K562 (cell line): ENCODE results near the gene MRPL28. TPM values are rescaled to one million over a fixed set of nuclear protein-coding genes. Genes with fewer than 3 reads are reported as not detected.

ENCODE experiments used
- CTBP1 ChIP-seq: fragments of 450-650 bp; IDR thresholded peaks from 2 replicates; pipeline ENCODE4 v1.6.1; 2016; ENCODE audit warnings: borderline replicate concordance
- DLX4 ChIP-seq: fragments of 250-450 bp; sonication (Bioruptor Pico); IDR thresholded peaks from 2 replicates; pipeline ENCODE4 v1.6.1; 2021; ENCODE audit warnings: mild to moderate bottlenecking
- FOS ChIP-seq: IDR thresholded peaks from 3 replicates; pipeline ENCODE4 v1.6.1; 2011; ENCODE audit not compliant: insufficient read length; ENCODE audit errors: extremely low read depth
- MYC ChIP-seq, 2 experiments: fragments of 250-450 bp in 1 of 2; sonication (Bioruptor Pico) in 1 of 2; IDR thresholded peaks; 2 replicates each; pipeline versions ENCODE4 v1.5.1 to v1.6.1; 2012 to 2021; ENCODE audit warnings: low read depth in 2 of 2, borderline replicate concordance in 1 of 2, improper control_type of control experiment in 1 of 2, low read length in 1 of 2, mild to moderate bottlenecking in 1 of 2, moderate library complexity in 1 of 2
- POLR2AphosphoS2 ChIP-seq: IDR thresholded peaks from 2 replicates; pipeline ENCODE4 v1.6.1; 2012; ENCODE audit warnings: low read length, improper control_type of control experiment
- PTTG1 ChIP-seq: fragments of 450-650 bp; IDR thresholded peaks from 2 replicates; pipeline ENCODE4 v1.6.1; 2016; ENCODE audit warnings: low read depth, mild to moderate bottlenecking, missing genetic modification characterization, missing compliant biosample characterization
- SIN3A ChIP-seq, 2 experiments: fragments of 150-350 bp in 1 of 2; IDR thresholded peaks; 2 replicates each; pipeline ENCODE4 v1.6.1; 2011 to 2016; ENCODE audit warnings: borderline replicate concordance in 2 of 2, low read depth in 2 of 2, low read length in 2 of 2, mild to moderate bottlenecking in 2 of 2, moderate library complexity in 2 of 2; ENCODE audit not compliant: control insufficient read depth in 1 of 2
- ZBTB34 ChIP-seq: fragments of 250-450 bp; sonication (Bioruptor Pico); IDR thresholded peaks from 2 replicates; pipeline ENCODE4 v1.8.0; 2021; ENCODE audit warnings: mild to moderate bottlenecking, moderate library complexity
- polyA plus RNA-seq, 8 experiments: library from polyadenylated mRNA; depleted of rRNA in 4 of 8; stranded (reverse) in 5 of 8; unstranded in 3 of 8; fragments of >200 nt; fragmentation: Nextera tagmentation in 2 of 8; fragmentation: Illumina TruSeq in 1 of 8; extraction: Ambion mirVana in 2 of 8; extraction: Trizol in 1 of 8; gene quantifications; 2 replicates each; pipeline versions ENCODE4 v1.2.1 to v1.2.3, GENCODE V29; 2011 to 2014; ENCODE audit warnings: inconsistent platforms in 1 of 8, missing spikeins in 1 of 8
- total RNA-seq, 7 experiments: library from RNA; depleted of rRNA in 6 of 7; stranded (reverse); fragments of >200 nt in 6 of 7; fragmentation: Illumina TruSeq in 2 of 7; extraction: Trizol in 2 of 7; gene quantifications; 2 replicates each; pipeline versions ENCODE4 v1.2.1 to v1.2.3, GENCODE V29; 2011 to 2021; ENCODE audit warnings: low replicate concordance in 1 of 7
- TF ChIP-seq, protein P1 (sequence below): sonication (generic); formaldehyde crosslinking; IDR thresholded peaks from 2 replicates; pipeline ENCODE4 v1.5.0; 2020; ENCODE audit warnings: missing genetic modification reagents
- TF ChIP-seq, protein P2 (sequence below): fragments of 450-650 bp; formaldehyde crosslinking; IDR thresholded peaks from 2 replicates; pipeline ENCODE4 v1.4.0; 2020; ENCODE audit warnings: mild to moderate bottlenecking

Gene MRPL28
- total and polyA plus RNA-seq, 9 of the 15 experiments (the other 6 are each of a cell fraction or from before 2014, with no cell fraction given) = 2.5 to 323 (median 175) TPM

DNA sequence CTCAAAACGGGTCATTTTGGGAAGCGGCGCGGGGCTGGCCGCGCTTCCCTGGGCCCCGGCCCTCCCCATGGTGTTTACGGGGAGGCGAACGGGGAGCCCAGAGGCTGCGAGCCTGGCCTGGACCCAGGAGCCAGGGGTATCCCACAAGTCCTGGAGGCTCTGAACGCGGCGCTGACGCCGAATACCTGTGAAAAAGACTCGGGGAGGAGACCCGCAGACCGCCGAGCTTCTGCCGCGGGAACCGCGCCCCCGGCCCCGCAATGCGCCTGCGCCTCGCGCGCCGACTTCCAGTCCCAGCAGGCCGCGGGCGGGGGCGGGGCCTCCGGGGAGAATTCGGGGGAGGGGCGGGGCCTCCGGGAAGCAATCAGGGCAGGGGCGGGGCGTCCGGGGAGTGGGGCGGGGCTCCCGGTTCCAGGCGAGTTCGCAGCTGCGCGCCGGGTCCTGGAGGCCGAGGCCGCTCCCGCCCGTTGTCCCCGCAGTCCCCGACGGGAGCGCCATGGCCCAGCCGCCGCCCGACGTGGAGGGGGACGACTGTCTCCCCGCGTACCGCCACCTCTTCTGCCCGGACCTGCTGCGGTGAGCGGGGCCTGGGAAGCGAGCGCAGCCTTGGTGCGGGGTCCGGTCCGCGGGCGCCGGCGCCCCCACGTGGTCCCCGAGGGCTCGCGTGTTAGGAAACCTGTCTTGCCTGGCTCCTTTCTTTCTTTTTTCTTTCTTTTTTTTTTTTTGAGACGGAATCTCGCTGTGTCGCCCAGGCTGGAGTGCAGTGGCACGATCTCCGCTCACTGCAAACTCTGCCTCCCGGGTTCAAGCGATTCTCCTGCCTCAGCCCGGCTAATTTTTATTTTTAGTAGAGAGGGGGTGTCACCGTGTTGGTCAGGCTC, 31.4 kb upstream of the MRPL28 start, which contains the start of gene DECR2 (continued):
- TF ChIP-seq, protein P1, sequence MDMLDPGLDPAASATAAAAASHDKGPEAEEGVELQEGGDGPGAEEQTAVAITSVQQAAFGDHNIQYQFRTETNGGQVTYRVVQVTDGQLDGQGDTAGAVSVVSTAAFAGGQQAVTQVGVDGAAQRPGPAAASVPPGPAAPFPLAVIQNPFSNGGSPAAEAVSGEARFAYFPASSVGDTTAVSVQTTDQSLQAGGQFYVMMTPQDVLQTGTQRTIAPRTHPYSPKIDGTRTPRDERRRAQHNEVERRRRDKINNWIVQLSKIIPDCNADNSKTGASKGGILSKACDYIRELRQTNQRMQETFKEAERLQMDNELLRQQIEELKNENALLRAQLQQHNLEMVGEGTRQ (CRISPR knock-in tag) = peak; percentile 53
- no peak for TF ChIP-seq PTTG1 (tag)
- TF ChIP-seq POLR2AphosphoS2 = peak; percentile 46; the same call in 1 of the 2 replicates
- TF ChIP-seq FOS = no peak
- peak; percentile 51 for TF ChIP-seq CTBP1
- peak; percentile 72 for TF ChIP-seq MYC (IDR thresholded peaks at IDR 0.05; ENCODE audit: low read depth, low read length)
- no peak; the same call in 1 of the 2 replicates for TF ChIP-seq MYC (CRISPR knock-in tag; IDR thresholded peaks at IDR 0.05; ENCODE audit: borderline replicate concordance, low read depth)
- TF ChIP-seq, protein P2, sequence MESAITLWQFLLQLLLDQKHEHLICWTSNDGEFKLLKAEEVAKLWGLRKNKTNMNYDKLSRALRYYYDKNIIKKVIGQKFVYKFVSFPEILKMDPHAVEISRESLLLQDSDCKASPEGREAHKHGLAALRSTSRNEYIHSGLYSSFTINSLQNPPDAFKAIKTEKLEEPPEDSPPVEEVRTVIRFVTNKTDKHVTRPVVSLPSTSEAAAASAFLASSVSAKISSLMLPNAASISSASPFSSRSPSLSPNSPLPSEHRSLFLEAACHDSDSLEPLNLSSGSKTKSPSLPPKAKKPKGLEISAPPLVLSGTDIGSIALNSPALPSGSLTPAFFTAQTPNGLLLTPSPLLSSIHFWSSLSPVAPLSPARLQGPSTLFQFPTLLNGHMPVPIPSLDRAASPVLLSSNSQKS (CRISPR knock-in tag) = peak; percentile 29; the same call in 1 of the 2 replicates
- TF ChIP-seq SIN3A (IDR thresholded peaks at IDR 0.05; ENCODE audit: borderline replicate concordance in 2 of 2, control insufficient read depth in 1 of 2, low read depth in 2 of 2, low read length in 2 of 2) = peak; percentile 75 to 86; a peak in 2 of 4 replicates
- TF ChIP-seq DLX4 (CRISPR knock-in tag) = no peak
- TF ChIP-seq ZBTB34 (CRISPR knock-in tag) = no peak
